Measurements from ENCODE around the gene CPEB3.
A peak's percentile ranks its signal among the peaks of the same experiment; 100 is the strongest.

DNA sequence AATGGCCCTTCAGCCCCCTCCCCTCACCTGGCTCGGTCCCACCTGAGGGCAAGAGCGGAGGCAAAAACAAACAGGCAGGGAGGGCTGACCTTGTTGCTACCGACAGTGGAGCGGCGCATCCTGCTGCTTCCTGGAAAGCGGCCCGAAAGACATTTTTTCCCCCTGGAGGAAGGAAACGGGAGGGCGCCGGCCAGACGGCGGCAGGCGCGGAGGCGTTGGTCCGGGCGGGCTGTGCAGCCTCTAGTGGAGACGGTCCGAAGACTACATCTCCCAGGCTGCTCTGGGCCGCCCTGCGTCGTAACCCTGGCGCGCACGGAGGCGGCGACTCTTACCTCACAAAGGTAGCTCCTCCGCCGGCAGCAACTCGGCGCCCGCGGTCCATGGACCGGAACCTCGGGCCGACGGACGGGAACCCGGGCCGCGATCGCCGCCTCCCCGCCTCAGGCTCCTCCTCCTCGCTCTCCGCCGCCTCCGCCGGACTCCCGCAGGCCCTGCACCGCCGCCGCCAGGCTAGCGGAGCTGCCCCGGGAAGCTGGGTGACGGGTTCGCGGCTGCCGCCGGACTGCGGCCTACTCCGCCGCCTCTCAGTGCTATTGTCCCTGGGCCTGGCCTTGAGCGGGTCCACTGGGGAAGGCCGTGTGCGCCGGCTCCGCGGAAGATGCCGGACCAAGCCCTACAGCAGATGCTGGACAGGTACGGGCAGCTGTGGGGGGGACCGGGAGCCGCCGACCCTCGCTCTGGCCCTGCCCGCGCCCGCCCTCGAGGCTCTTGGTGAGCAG lies at the start of gene CPEB3, which contains the start of gene MARCHF5:
- TF ChIP-seq, protein P1, sequence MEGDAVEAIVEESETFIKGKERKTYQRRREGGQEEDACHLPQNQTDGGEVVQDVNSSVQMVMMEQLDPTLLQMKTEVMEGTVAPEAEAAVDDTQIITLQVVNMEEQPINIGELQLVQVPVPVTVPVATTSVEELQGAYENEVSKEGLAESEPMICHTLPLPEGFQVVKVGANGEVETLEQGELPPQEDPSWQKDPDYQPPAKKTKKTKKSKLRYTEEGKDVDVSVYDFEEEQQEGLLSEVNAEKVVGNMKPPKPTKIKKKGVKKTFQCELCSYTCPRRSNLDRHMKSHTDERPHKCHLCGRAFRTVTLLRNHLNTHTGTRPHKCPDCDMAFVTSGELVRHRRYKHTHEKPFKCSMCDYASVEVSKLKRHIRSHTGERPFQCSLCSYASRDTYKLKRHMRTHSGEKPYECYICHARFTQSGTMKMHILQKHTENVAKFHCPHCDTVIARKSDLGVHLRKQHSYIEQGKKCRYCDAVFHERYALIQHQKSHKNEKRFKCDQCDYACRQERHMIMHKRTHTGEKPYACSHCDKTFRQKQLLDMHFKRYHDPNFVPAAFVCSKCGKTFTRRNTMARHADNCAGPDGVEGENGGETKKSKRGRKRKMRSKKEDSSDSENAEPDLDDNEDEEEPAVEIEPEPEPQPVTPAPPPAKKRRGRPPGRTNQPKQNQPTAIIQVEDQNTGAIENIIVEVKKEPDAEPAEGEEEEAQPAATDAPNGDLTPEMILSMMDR (IDR thresholded peaks at IDR 0.05), result peak; percentile 19 to 71 (median 45)
- TF ChIP-seq POLR2A (IDR thresholded peaks at IDR 0.05), result peak in 1 of 2 donors; percentile 54
- TF ChIP-seq POLR2AphosphoS5 (IDR thresholded peaks at IDR 0.05; ENCODE audit: insufficient read depth in 1 of 2, low read depth in 1 of 2), result peak; percentile 78 to 92

All from vagina (tissue), 2 donors.